Activated CD8-positive, alpha-beta memory T cell treated with anti-CD3 and anti-CD28 coated beads for 24 hours (primary cell): ENCODE results near the gene NMNAT3.

ENCODE experiments used
- DNase-seq: peaks from one replicate; pipeline ENCODE4 v3.0.0-alpha.2; 2020

The NMNAT3 gene

DNA sequence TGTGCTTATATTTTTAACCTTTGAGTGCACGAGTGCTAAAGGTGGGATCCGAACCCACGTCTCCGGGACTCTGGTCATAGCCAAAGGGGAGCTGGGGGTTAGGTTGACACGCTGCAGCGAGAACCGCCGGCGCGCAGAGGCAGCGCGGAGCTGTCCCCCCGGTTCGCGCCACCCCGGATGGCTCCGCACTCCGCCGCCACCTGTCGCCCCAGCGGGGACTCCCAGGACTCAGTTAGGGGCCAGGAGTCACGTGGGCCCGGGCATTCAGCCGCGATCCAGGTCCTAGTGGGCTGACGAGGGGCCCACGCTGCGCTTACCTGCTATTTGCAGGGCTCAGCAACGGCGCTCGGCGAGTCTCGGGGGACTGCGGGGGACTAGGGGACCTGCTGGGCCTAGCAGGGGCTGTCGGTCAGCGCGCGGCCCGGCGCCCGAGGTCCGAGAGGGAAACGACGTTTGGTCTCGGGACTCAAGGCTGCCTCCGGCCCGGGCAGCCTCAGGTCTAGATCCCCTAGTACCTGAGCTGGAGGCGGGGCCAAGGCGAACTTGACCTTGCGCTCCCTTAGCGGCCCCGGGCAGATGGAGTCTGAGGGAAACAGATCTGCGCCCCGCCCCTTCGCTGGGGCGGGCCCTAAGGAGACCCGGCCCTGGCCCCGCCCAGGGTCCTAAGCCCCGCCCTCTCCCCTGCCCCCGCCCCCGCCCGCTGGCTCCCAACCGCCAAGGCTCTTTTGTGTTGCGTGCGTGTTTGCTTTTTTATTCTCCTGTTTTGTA is at the start of gene NMNAT3:
Gene NMNAT3, minus strand, starts transcription at position 585 of the 768 bp plus-strand sequence. CDS start 50,248 bp downstream, outside the sequence.
- DNase-seq: peak; percentile 92

DNA sequence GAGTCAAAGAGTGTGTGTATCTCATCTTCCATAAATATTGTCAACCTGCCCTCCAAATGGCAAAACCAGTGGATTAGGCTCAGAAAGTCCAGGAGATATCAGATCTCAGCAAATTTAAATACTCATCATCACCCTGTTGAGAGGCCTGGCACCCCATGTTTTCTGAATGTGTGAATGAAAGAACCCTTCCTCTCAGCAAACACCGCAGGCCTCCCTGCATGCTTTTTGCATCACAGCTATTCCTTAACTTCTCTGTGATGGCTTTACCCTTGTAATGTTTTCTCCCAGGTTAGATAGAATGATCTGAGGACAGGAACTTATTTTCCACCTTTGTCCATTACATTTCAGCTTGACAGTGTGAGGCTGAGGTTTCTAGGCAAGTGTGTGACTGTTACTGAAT is 43.6 kb upstream of the NMNAT3 start:
- no peak for DNase-seq

DNA sequence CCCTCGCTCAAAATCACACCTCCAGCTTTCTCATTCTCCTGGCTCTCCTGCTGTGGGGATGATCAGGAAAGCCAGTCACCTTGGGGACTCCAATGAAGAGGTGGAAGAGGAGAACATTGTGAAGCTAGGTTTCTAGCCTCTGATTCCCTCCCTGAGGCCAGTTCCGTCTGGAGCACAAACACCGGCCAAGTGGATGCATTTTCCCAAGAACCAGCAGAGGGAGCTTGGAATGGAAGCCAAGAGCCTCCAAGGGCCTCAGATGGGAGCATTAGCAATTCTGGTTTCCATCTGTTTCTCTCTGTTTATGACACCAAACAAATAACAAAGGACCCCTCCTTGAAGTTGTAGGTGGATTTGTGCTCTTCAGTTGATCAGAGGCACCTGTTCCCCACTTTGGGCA is 40.6 kb upstream of the NMNAT3 start:
- DNase-seq: no peak

DNA sequence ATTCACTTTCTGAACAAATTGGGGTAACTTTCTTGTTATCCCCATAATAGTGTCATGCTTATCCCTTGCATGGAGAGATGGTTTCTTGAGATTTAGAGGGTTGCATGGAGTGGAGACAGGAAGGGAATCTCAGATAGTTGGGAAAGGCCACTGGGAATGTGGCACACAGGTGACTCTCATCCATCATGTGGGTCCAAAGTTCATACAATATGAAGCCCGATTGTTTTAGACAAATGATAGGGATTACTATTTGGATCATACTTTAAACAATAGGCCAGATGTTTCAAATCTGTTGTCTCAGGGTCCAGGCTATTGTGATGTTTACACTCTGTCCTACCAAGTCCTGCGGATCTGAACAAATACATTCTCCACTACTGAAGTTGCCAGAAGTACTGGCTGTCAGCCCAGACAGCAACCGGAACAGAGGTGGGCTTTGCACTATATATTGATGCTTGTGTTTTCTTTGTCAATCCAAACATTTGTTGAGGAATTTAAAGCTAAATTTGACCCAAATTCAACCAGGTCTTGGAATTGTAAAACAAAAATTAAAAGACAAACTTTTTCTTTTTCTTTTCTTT is 39.2 kb upstream of the NMNAT3 start:
- no peak for DNase-seq

DNA sequence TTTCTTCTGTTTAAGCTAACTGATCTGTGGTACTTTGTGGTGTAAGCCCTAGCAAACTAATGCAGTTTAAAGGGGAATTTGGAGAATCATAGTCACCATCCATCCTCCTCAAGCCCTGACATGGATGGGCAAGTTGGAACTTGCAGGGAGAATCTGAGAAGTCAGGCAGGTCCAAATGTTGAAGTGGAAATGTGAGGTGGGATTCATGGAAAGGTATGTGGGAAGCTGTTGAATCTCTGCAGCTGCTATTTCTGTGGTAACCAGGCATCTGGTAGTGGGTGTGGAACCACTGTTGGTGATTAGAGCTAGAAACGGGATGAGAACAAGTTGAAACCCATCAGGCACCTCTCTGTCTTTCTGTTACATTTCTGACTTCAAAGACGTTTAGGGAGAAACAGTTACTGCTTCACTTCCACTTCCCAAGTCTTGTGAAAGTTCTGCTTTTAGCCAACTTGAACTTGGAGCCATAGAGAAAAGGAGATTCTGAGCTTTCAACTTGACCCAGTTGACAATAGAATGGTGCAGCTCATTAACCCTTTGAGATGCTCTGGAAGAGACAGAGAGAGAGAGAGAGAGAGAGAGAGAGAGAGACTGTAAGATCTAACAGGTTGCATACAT is 38.1 kb upstream of the NMNAT3 start:
- no peak for DNase-seq

DNA sequence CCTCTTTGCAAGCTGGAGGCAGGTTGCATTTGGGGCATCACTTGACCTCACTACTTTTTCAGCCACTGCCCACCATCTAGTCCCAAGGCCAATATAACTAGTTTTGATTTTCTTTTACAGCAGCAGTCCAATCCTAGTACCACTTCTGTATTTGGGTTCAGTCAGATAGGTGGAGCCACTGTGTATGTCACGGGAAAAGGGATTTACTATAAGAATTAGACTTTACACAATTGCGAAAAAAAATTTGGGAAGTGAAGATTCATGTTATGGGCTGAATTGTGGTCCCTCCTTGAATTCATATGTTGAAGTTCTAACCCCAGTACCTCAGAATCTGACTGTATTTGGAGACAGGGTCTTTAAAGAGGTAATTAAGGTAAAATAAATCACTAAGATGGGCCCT is 37.4 kb upstream of the NMNAT3 start:
- no peak for DNase-seq

GRCh38 chr3:139710212-139710611 is 32.4 kb upstream of the NMNAT3 start:
- DNase-seq: no peak

DNA sequence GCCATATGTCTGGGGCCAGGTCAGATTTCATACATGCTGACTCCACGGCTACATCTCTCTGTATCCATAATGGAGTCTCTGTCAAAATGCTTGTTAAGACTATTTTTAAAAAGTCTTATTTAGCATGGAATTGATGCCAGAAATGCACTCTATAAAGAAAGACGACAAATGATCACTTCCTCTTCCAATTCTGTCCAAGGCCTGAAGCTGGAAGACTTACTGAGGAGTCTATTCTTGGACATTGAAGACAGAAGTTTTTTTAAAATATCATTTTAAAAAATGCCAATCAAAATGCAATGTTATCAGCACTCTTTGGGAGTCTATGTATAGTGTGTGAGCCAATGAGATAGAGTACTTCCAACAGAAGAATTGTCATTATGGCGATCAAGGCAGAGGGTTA is 27.9 kb upstream of the NMNAT3 start:
- DNase-seq: no peak

DNA sequence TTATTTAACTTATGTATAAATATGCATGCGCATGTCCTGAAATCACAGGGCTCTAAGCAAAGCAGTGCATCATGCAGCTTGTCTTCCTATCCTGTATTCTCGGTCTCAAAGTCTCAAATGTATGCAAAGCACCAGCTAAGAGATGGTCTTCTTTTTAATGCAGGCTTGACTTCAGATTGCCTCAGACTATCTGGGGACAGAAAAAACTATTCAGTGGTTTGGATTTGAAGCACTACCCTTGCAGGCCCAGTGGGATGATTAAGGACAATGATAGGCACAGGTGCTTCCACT is 18.5 kb upstream of the NMNAT3 start:
- no peak for DNase-seq

GRCh38 chr3:139695426-139696313 is 17.9 kb upstream of the NMNAT3 start:
- no peak for DNase-seq

DNA sequence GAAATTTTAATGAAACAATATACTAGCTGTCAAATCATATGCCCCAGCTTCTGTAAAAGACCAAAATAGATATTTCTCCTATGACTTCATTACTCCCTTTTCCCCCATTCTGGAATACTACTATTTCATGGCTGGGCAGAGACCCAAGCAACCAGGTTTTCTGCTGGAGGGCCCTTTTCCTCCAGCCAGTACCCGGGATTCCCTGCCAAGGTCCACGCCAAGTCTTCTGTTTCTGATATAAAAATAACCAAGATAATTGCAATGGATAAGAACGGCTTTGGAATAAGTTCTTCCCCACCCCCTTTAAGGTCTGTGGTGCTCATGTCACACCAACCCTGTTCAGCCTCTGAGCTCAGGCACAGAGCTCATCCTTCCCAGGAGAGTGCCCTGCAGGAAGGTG is 17.2 kb upstream of the NMNAT3 start:
- no peak for DNase-seq

GRCh38 chr3:139694542-139694941 is 16.8 kb upstream of the NMNAT3 start:
- no peak for DNase-seq

DNA sequence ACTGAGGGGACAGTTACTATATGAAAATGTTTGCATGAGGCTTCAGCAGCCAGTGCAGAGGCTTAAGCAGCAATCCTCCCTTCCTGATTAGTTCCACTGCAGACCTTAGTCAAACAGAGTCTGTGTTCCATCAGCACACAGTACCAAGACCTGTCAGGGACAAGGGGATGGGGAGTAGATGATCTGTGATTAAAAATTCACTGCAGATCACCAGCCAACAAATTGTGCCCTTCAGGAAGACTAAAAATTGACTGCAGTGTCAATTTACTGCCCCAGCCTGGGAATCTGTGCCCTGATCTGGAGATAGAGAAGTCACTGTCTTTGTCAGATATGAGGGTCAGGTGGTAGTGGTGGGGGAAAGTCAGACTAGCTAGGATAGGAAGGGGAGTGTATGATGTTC is 13.8 kb upstream of the NMNAT3 start:
- no peak for DNase-seq

GRCh38 chr3:139689708-139690228 is 12.0 kb upstream of the NMNAT3 start:
- DNase-seq: no peak

DNA sequence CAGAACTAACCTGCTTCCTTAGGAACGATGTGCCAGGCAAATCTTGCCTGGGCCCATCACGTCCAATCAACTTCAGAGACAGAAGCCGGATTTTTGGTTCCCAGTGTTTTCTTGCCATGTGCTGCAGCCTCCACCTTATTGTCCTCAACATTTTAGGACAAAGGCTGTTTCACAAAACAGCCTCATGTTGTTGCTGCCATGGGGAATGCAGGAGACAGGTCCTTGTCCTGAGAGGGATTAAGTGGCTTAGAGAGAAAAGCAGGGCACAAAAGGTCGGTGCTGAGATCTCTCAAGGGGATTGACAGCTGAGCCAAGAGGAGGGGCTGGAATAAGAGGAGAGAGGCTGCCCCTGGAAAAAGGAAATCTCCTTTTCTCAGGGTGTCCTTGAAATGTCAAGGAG is 11.3 kb upstream of the NMNAT3 start:
- no peak for DNase-seq

- DNase-seq: no peak
Measured at GRCh38 chr3:139687431-139687830, 9.7 kb upstream of the NMNAT3 start.

- DNase-seq: no peak
Measured at GRCh38 chr3:139686624-139687023, 8.9 kb upstream of the NMNAT3 start.

GRCh38 chr3:139686206-139686605 is 8.4 kb upstream of the NMNAT3 start:
- no peak for DNase-seq

DNA sequence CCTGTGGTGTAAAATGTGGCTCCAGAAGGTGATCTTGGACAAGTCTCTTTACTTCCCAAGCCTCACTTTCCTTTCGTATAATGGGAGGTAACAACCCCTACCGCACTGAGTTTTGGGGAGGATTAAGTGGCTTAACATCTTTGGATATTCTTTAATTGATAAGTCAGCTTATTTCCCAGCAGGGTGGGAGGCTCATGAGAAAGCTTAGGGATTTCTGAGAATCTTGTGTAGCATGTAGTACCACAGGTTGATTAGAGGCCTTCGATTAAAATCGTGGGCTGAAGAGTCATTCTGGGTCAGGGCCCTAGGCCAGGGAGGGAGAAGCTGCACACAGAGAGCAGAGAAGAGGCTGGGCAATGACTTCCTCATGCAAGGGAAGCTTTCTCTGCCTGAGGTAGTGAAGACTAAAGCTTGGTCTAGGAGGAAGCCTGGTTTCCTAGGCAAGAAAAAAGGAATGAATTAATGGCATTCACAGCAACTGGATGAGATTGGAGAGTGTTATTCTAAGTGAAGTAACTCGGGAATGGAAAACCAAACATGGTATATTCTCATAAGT is 1.5 kb upstream of the NMNAT3 start:
- no peak for DNase-seq

DNA sequence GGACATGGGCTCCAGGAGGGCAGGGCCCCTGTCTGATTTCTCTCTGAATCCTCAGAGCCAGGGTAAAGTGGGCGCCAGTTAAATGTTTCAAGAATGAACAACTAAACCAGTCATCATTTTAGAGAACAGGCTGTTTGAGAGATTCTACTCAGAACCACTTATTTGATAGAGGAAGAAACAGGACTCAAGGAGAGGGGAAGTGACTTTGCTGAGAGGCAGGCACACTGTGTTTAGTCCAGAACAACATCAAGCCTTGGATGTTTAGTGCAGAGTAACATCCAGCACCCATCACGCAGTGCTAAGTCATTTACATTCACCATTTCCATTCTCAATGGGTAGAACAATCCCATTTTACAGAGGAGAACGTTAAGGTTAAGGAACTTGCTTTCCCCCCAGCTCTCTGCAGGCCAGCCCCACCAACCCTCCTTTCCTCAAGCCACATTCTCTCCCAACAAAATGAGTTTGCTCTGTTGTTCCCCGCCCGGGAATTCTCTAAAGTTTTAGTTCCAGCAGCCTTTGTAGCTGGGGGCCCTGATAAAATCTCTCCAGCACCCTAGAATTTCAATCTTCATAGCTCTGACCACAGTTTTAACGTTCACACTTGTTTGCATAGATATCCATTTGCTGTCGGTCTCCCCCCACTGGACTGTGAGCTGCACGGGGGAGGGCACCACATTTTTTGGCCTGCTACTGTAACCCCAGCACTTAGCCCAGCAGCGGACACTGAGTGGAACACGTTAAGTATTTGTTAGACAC is 962 bp downstream of the NMNAT3 start:
- DNase-seq: no peak

- DNase-seq: no peak
Measured at GRCh38 chr3:139676108-139676507, 1.7 kb downstream of the NMNAT3 start.

GRCh38 chr3:139675327-139675726 is 2.4 kb downstream of the NMNAT3 start:
- DNase-seq: no peak
